A549 (cell line): ENCODE data around the gene CALML5. TPM values are rescaled to one million over a fixed set of nuclear protein-coding genes. Genes with fewer than 3 reads are reported as not detected.
A peak's percentile ranks its signal among the peaks of the same experiment; 100 is the strongest.

ENCODE experiments used
- ATAC-seq, 2 experiments: fragments of 200-7000 bp in 1 of 2; fragments of >200 bp in 1 of 2; cut with Nextera tagmentation in 1 of 2; cut with Tn5 transposase in 1 of 2; 3 replicates each; pipeline versions ENCODE4 v1.8.0 to v1.9.1; 2018 to 2020; ENCODE audit warnings: mild to moderate bottlenecking in 1 of 2, moderate library complexity in 1 of 2
- CTCF ChIA-PET: fragments of 300-600 bp; sonication (Branson Sonifier 250); formaldehyde crosslinking; extraction: SDS; loops from one replicate; lab custom pipeline; 2021; ENCODE audit warnings: antibody characterized with exemption, inconsistent platforms; lab: Yijun Ruan, JAX
- POLR2A ChIA-PET: fragments of 350-600 bp; formaldehyde crosslinking; extraction: SDS; loops from one replicate; lab custom pipeline; 2021; ENCODE audit warnings: antibody characterized with exemption, inconsistent platforms; lab: Yijun Ruan, JAX
- DNase-seq, 2 experiments: peaks; one replicate each; pipeline versions ENCODE4 v3.0.0 to v3.0.0-alpha.2; 2011 to 2016; ENCODE audit warnings: low read depth in 1 of 2, low spot score in 1 of 2
- FAIRE-seq: peaks from 2 replicates; lab custom pipeline; 2011; peaks lifted over from hg19 to GRCh38; lab: Jason Lieb, UNC
- H3K27ac ChIP-seq, 2 experiments: fragments of >200 bp; sonication (Bioruptor Twin); formaldehyde crosslinking; 3 replicates each; pipeline ENCODE4 v1.5.1; 2016 to 2017
- H3K4me1 ChIP-seq: fragments of >200 bp; sonication (Bioruptor Twin); formaldehyde crosslinking; 3 replicates; pipeline ENCODE4 v1.6.1; 2016
- H3K4me2 ChIP-seq: fragments of >200 bp; sonication (Bioruptor Twin); formaldehyde crosslinking; 3 replicates; pipeline ENCODE4 v1.6.1; 2016
- H3K4me3 ChIP-seq: fragments of >200 bp; sonication (Bioruptor Twin); formaldehyde crosslinking; 3 replicates; pipeline ENCODE4 v1.5.1; 2016
- H3K9me3 ChIP-seq: fragments of >200 bp; sonication (Bioruptor Twin); formaldehyde crosslinking; 3 replicates; pipeline ENCODE4 v1.6.1; 2016
- CEBPB ChIP-seq, 2 experiments: fragments of >200 bp in 1 of 2; sonication (Bioruptor Twin) in 1 of 2; formaldehyde crosslinking in 1 of 2; IDR thresholded peaks; 2 replicates each; pipeline ENCODE4 v1.6.1; 2012 to 2016
- MYC ChIP-seq: IDR thresholded peaks from 2 replicates; pipeline ENCODE4 v1.6.1; 2012; ENCODE audit warnings: mild to moderate bottlenecking, inconsistent platforms, low read length, improper control_type of control experiment, borderline replicate concordance
- NPAS2 ChIP-seq: fragments of 250-450 bp; sonication (Bioruptor Pico); IDR thresholded peaks from 2 replicates; pipeline ENCODE4 v1.8.0; 2022; ENCODE audit warnings: mild to moderate bottlenecking, moderate library complexity, borderline replicate concordance
- NR3C1 ChIP-seq: fragments of >200 bp; sonication (Bioruptor Twin); formaldehyde crosslinking; IDR thresholded peaks from 3 replicates; pipeline ENCODE4 v1.6.1; 2017
- PHF8 ChIP-seq: fragments of 200-600 bp; sonication (generic); IDR thresholded peaks from 2 replicates; pipeline ENCODE4 v1.6.1; 2016; ENCODE audit warnings: low read depth, mild to moderate bottlenecking, antibody characterized with exemption, moderate library complexity, borderline replicate concordance
- POLR2AphosphoS2 ChIP-seq: conservative IDR thresholded peaks from 2 replicates; pipeline ENCODE4 v1.6.1; 2012; ENCODE audit warnings: low read length, improper control_type of control experiment, inconsistent platforms
- RAD21 ChIP-seq, 2 experiments: fragments of >200 bp in 1 of 2; sonication (Bioruptor Twin) in 1 of 2; formaldehyde crosslinking in 1 of 2; IDR thresholded peaks in 1 of 2; conservative IDR thresholded peaks in 1 of 2; 2 replicates in 1 of 2; 3 replicates in 1 of 2; pipeline ENCODE4 v1.6.1; 2012 to 2018; ENCODE audit warnings: inconsistent platforms in 1 of 2
- RARB ChIP-seq: fragments of 250-450 bp; sonication (Bioruptor Pico); IDR thresholded peaks from 2 replicates; pipeline ENCODE4 v1.8.0; 2021; ENCODE audit warnings: mild to moderate bottlenecking, moderate library complexity
- RCOR1 ChIP-seq: fragments of 150-350 bp; IDR thresholded peaks from 2 replicates; pipeline ENCODE4 v1.6.1; 2014; ENCODE audit warnings: antibody characterized with exemption, low read length, low read depth
- RNF2 ChIP-seq: fragments of 200-600 bp; sonication (generic); IDR thresholded peaks from 2 replicates; pipeline ENCODE4 v1.6.1; 2016; ENCODE audit warnings: low read depth, mild to moderate bottlenecking, antibody characterized with exemption, moderate library complexity, borderline replicate concordance
- ZC3H11A ChIP-seq: fragments of 450-650 bp; IDR thresholded peaks from 2 replicates; pipeline ENCODE4 v1.6.1; 2014; ENCODE audit warnings: antibody characterized with exemption, mild to moderate bottlenecking
- WGBS: methylation state at CpG from one replicate; pipeline ENCODE4 v1.1.6; 2017; ENCODE audit errors: missing lambda C conversion rate; 5-methylcytosine and 5-hydroxymethylcytosine counted together
- polyA plus RNA-seq, 4 experiments: library from polyadenylated mRNA; depleted of rRNA in 3 of 4; stranded (reverse); fragments of >200 nt; fragmentation: RNase III in 1 of 4; extraction: RNeasy Plus Mini Kit Qiagen cat#74134 plus additional on column Dnase treatment in 1 of 4; gene quantifications; 2 replicates in 3 of 4; 3 replicates in 1 of 4; pipeline ENCODE4 v1.2.3, GENCODE V29; 2011 to 2017
- TF ChIP-seq, protein P1 (sequence below): fragments of >200 bp; sonication (Bioruptor Twin); formaldehyde crosslinking; IDR thresholded peaks from 2 replicates; pipeline ENCODE4 v1.6.1; 2016
- TF ChIP-seq, protein P2 (sequence below): fragments of 200-600 bp; sonication (generic); IDR thresholded peaks from 2 replicates; pipeline ENCODE4 v1.6.1; 2016; ENCODE audit warnings: antibody characterized with exemption, mild to moderate bottlenecking, moderate library complexity
- TF ChIP-seq, protein P3 (sequence below): fragments of >200 bp; sonication (Bioruptor Twin); formaldehyde crosslinking; IDR thresholded peaks from 3 replicates; pipeline ENCODE4 v1.5.1; 2016
- TF ChIP-seq, protein P4 (sequence below): IDR thresholded peaks from 2 replicates; pipeline ENCODE4 v1.6.1; 2012

CALML5 gene
- polyA plus RNA-seq, 2 of the 4 experiments (the other 2 are of a cell fraction) = not detected

DNA sequence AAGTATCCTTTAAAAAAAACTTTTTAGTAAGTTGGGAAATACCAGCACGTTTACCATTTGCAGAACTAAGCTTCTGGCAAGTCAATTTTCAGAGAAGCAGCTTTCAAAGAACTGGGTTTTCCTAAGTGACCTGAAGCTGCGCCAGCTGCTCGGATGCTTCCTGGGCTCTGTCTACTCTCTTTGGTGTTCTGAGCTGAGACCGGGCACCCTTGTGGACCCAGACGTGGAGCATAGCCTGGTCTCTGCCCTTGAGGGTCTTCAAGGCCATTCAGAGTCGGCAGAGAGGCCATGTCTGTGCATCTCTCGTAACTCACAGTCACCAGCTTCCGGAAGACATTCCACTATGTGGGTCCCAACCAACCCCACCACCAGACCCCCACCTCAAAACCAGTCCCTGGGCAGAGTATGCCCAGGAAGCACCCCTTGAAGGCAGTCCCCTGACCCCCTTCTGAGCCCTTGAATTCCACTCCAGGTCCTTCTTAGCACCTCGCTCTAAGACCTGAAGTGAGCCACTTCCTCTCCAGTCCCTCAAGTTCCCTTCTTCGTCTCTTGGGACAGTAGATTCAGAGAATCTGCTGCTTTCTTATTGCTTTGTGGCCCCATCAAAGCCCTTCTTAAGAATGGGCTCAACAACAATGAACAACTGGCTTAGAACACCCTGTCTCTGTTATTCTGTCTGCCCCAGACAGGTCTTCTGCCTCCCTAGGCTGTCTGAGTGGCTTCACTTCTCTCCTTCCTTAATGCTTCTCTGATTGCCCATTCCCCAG lies 8.5 kb downstream of the CALML5 start:
- POLR2A ChIA-PET = no interaction called here
- CTCF ChIA-PET = interaction anchor here (1.4 to 2.7 kb wide), 2 partner anchors 21 to 132 kb away, joined by 3 to 15 read pairs; no protein-coding TSS in a partner anchor
- Histone ChIP-seq H3K9me3 (peaks cover 13% of the 10 kb centered on the region; the same call in 2 of the 3 replicates), H3K4me3 (no peak overlapping the region), H3K4me1 (peaks cover 14% of the 10 kb centered on the region), H3K27ac (no peak overlapping the region), H3K4me2 (no peak overlapping the region)
- DNase-seq (no peak), FAIRE-seq (no peak), ATAC-seq (no peak)
- TF ChIP-seq RCOR1 (no peak), POLR2AphosphoS2 (no peak), PHF8 (no peak), RAD21 (conservative IDR thresholded peaks at IDR 0.05 in 1 of 2, IDR thresholded peaks at IDR 0.05 in 1 of 2) (no peak), NR3C1 (no peak)
- TF ChIP-seq, protein P1, sequence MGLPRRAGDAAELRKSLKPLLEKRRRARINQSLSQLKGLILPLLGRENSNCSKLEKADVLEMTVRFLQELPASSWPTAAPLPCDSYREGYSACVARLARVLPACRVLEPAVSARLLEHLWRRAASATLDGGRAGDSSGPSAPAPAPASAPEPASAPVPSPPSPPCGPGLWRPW = no peak
- 78% methylated on average over 10 of the region's 10 CpGs for WGBS

DNA sequence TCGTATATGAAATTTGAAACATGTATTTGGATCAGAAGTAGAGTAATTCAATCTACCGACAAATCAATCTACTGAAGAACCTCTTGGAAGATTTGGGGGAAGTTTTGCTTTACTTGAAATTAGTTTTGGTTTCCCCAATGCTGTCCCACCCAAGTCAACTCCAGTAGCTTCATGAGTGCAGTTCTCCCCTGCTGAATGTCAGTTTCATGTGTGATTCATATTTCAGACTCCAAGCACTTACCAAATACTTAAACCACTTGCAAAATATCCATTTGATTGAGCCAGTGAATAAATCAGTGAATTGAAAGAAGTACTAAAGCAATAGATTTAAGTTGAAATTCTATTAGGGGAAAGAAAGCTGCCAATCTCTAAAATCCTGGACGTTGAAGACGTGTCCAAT lies 9.3 kb downstream of the CALML5 start:
- 92% methylated on average over 4 of the region's 4 CpGs for WGBS
- Histone ChIP-seq H3K27ac (no peak overlapping the region), H3K4me2 (no peak overlapping the region), H3K4me3 (no peak overlapping the region), H3K9me3 (peaks cover 13% of the 10 kb centered on the region; the same call in 2 of the 3 replicates), H3K4me1 (peaks cover 14% of the 10 kb centered on the region)
- DNase-seq = no peak
- ATAC-seq = no peak
- no peak for FAIRE-seq
- POLR2A ChIA-PET = no interaction called here
- CTCF ChIA-PET = interaction anchor here (1.4 to 2.7 kb wide), 2 partner anchors 22 to 133 kb away, joined by 3 to 15 read pairs; no protein-coding TSS in a partner anchor
- TF ChIP-seq, protein P2, sequence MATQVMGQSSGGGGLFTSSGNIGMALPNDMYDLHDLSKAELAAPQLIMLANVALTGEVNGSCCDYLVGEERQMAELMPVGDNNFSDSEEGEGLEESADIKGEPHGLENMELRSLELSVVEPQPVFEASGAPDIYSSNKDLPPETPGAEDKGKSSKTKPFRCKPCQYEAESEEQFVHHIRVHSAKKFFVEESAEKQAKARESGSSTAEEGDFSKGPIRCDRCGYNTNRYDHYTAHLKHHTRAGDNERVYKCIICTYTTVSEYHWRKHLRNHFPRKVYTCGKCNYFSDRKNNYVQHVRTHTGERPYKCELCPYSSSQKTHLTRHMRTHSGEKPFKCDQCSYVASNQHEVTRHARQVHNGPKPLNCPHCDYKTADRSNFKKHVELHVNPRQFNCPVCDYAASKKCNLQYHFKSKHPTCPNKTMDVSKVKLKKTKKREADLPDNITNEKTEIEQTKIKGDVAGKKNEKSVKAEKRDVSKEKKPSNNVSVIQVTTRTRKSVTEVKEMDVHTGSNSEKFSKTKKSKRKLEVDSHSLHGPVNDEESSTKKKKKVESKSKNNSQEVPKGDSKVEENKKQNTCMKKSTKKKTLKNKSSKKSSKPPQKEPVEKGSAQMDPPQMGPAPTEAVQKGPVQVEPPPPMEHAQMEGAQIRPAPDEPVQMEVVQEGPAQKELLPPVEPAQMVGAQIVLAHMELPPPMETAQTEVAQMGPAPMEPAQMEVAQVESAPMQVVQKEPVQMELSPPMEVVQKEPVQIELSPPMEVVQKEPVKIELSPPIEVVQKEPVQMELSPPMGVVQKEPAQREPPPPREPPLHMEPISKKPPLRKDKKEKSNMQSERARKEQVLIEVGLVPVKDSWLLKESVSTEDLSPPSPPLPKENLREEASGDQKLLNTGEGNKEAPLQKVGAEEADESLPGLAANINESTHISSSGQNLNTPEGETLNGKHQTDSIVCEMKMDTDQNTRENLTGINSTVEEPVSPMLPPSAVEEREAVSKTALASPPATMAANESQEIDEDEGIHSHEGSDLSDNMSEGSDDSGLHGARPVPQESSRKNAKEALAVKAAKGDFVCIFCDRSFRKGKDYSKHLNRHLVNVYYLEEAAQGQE = no peak
- TF ChIP-seq MYC (no peak), RAD21 (conservative IDR thresholded peaks at IDR 0.05 in 1 of 2, IDR thresholded peaks at IDR 0.05 in 1 of 2) (no peak), RARB (CRISPR knock-in tag) (no peak)

DNA sequence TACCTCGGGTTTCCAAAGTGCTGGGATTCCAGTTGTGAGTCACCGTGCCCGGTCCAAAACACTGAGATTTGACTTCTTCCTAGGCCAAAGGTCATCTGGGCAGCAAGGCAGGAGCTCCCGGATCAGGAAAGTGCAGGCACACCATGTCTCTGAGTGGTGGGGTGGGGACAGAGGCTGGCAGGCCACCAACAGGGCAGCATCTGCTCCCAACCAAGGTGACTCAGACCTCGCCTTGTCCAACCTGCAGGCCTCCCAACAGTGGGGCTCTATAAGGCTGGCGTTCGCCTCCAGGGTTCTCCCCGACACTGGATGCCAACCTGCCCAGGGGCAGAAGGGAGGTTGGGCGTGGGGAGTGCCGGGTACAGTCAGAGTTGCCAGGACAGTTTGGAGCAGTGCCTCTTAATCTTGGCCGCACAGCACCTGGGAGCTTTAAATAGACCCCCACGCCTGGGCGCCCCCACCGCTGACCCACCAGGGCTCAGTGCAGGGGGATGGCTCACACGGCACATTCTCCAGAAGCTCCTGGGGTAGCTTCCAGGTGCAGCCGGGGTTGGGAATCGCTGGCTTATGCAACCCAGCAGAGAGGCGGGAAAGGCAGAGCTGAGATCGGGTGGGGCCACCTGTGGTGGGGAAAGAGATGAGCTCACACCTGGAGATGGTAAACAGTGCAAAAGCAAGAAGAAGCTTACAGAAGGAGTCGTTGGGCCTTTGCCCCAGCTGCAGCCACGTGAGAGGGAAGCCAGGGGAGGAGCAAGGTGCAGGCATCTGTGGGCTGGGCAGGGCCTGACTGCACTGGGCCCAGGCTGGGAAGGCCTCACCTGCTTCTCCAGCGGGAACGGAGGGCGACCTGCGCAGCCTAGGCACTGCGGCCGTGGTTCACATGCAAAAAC lies 10.9 kb downstream of the CALML5 start:
- 80% methylated on average over 21 of the region's 27 CpGs for WGBS
- DNase-seq (no peak), FAIRE-seq (no peak), ATAC-seq (no peak)
- Histone ChIP-seq H3K9me3 (peaks cover 13% of the 10 kb centered on the region; the same call in 2 of the 3 replicates), H3K4me2 (no peak overlapping the region), H3K27ac (peak overlapping the region in 1 of 2 experiments; percentile 9; a peak in 1 of 6 replicates), H3K4me3 (no peak overlapping the region), H3K4me1 (peaks cover 4% of the 10 kb centered on the region)
- TF ChIP-seq, protein P3, sequence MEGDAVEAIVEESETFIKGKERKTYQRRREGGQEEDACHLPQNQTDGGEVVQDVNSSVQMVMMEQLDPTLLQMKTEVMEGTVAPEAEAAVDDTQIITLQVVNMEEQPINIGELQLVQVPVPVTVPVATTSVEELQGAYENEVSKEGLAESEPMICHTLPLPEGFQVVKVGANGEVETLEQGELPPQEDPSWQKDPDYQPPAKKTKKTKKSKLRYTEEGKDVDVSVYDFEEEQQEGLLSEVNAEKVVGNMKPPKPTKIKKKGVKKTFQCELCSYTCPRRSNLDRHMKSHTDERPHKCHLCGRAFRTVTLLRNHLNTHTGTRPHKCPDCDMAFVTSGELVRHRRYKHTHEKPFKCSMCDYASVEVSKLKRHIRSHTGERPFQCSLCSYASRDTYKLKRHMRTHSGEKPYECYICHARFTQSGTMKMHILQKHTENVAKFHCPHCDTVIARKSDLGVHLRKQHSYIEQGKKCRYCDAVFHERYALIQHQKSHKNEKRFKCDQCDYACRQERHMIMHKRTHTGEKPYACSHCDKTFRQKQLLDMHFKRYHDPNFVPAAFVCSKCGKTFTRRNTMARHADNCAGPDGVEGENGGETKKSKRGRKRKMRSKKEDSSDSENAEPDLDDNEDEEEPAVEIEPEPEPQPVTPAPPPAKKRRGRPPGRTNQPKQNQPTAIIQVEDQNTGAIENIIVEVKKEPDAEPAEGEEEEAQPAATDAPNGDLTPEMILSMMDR = no peak
- TF ChIP-seq, protein P4, sequence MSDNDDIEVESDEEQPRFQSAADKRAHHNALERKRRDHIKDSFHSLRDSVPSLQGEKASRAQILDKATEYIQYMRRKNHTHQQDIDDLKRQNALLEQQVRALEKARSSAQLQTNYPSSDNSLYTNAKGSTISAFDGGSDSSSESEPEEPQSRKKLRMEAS = no peak
- no peak for TF ChIP-seq ZC3H11A
- TF ChIP-seq NPAS2 (CRISPR knock-in tag) = no peak
- TF ChIP-seq CEBPB (IDR thresholded peaks at IDR 0.05) = no peak
- no peak for TF ChIP-seq RCOR1
- TF ChIP-seq RNF2 = no peak
- CTCF ChIA-PET = interaction anchor here (0.6 to 2.7 kb wide), 2 partner anchors 46 to 135 kb away, joined by 3 to 15 read pairs; no protein-coding TSS in a partner anchor
- POLR2A ChIA-PET = no interaction called here
